ENCODE data around the gene EFHC1. TPM values are rescaled to one million over a fixed set of nuclear protein-coding genes. Genes with fewer than 3 reads are reported as not detected.

The EFHC1 gene
- total and polyA plus RNA-seq, 2 experiments from 2014 or later: 24.3 to 28.0 TPM

GRCh38 chr6:52550014-52550575 lies 130.0 kb downstream of the EFHC1 start (continued):
- TF ChIP-seq ZNF462 (CRISPR knock-in tag; IDR thresholded peaks at IDR 0.05): no peak
- no peak for TF ChIP-seq REST (IDR thresholded peaks at IDR 0.05; ENCODE audit: unreplicated experiment)

GRCh38 chr6:52550870-52551269 lies 130.7 kb downstream of the EFHC1 start:
- Histone ChIP-seq H4K20me1 (replicated peaks; ENCODE audit: insufficient read depth) (peaks cover 3% of the 10 kb centered on the region), H3K27ac (ENCODE audit: low read depth) (no peak overlapping the region), H3K27me3 (ENCODE audit: insufficient read depth) (no peaks in the 10 kb centered on the region), H3F3A (replicated peaks; ENCODE audit: low read depth) (0 out of 2 replicates have a peak, but pooled peaks cover 11% of the 10 kb centered on the region), H2AFZ (no peak overlapping the region), H3K9me2 (ENCODE audit: insufficient read depth) (no peaks in the 10 kb centered on the region), H3K4me3 (no peak overlapping the region), H3K79me2 (replicated peaks; ENCODE audit: insufficient read depth) (peaks cover 69% of the 10 kb centered on the region), H3K36me3 (ENCODE audit: insufficient read depth) (no peaks in the 10 kb centered on the region), H3K4me2 (peak overlapping the region; percentile 69; the same call in 1 of the 2 replicates), H3K4me1 (ENCODE audit: insufficient read depth) (peaks cover 25% of the 10 kb centered on the region)
- H3K27ac Mint-ChIP-seq: peak overlapping the region; percentile 72; the same call in 1 of the 2 replicates
- H3K4me1 Mint-ChIP-seq: peaks cover 47% of the 10 kb centered on the region
- no peaks in the 10 kb centered on the region for H3K9me3 Mint-ChIP-seq
- DNase-seq (ENCODE audit: low spot score): no peak
- no peaks in the 10 kb centered on the region for H3K36me3 Mint-ChIP-seq (ENCODE audit: low read depth)
- H3K27me3 Mint-ChIP-seq (ENCODE audit: insufficient read depth, low read depth, poor library complexity): peaks cover 5% of the 10 kb centered on the region
- ATAC-seq: no peak
- H3K4me3 Mint-ChIP-seq: no peak overlapping the region
- TF ChIP-seq NANOG (IDR thresholded peaks at IDR 0.05; ENCODE audit: borderline replicate concordance) (no peak), ZNF462 (CRISPR knock-in tag; IDR thresholded peaks at IDR 0.05) (no peak), JUNB (IDR thresholded peaks at IDR 0.05; ENCODE audit: unreplicated experiment) (no peak)

Measured in GM23338 (cell line).